Transverse colon (tissue), 4 donors: ENCODE data around the gene LPIN1. TPM values are rescaled to one million over a fixed set of nuclear protein-coding genes. Genes with fewer than 3 reads are reported as not detected.
A peak's percentile ranks its signal among the peaks of the same experiment; 100 is the strongest.

Source experiments
- DNase-seq: peaks from one replicate; pipeline ENCODE4 v3.0.0-alpha.2; 2019
- H3K27ac ChIP-seq, 4 donors: fragments of 200-600 bp; sonication (generic); 2 replicates each; pipeline ENCODE4 v1.5.1; 2016 to 2018; ENCODE audit warnings: inconsistent platforms in 4 of 4
- H3K27me3 ChIP-seq: fragments of 200-600 bp; sonication (generic); 2 replicates; pipeline ENCODE4 v1.5.1; 2017; ENCODE audit warnings: inconsistent platforms
- H3K36me3 ChIP-seq, 4 donors: fragments of 200-600 bp; sonication (generic); 2 replicates each; pipeline ENCODE4 v1.5.1; 2017 to 2019; ENCODE audit warnings: inconsistent platforms in 4 of 4
- H3K4me1 ChIP-seq, 4 donors: fragments of 200-600 bp; sonication (generic); 2 replicates each; pipeline ENCODE4 v1.5.1; 2017 to 2020; ENCODE audit warnings: inconsistent platforms in 4 of 4
- H3K4me3 ChIP-seq, 4 donors: fragments of 200-600 bp; sonication (generic); 1 replicate in 1 of 4; 2 replicates in 3 of 4; pipeline versions ENCODE4 v1.5.1 to v1.6.1; 2017 to 2019; ENCODE audit warnings: inconsistent platforms in 4 of 4
- H3K9me3 ChIP-seq, 2 donors: fragments of 200-600 bp; sonication (generic); 2 replicates each; pipeline ENCODE4 v1.5.1; 2017 to 2019; ENCODE audit warnings: inconsistent platforms in 2 of 2
- CTCF ChIP-seq, 5 experiments: fragments of 200-600 bp in 3 of 5; fragments of 450-650 bp in 2 of 5; sonication (generic) in 3 of 5; IDR thresholded peaks; 1 replicate in 2 of 5; 2 replicates in 3 of 5; pipeline ENCODE4 v1.5.1; 2016 to 2017; ENCODE audit warnings: antibody characterized with exemption in 5 of 5, inconsistent platforms in 3 of 5, mild to moderate bottlenecking in 2 of 5, moderate library complexity in 1 of 5
- EP300 ChIP-seq: sonication (generic); formaldehyde crosslinking; IDR thresholded peaks from one replicate; pipeline ENCODE4 v1.6.1; 2017; ENCODE audit warnings: antibody characterized with exemption, low read depth
- POLR2A ChIP-seq: fragments of 450-650 bp; IDR thresholded peaks from one replicate; pipeline ENCODE4 v1.6.1; 2016; ENCODE audit warnings: antibody characterized with exemption, mild to moderate bottlenecking, moderate library complexity
- POLR2AphosphoS5 ChIP-seq, 3 donors: sonication (generic); formaldehyde crosslinking; IDR thresholded peaks; one replicate each; pipeline ENCODE4 v1.6.1; 2016; ENCODE audit warnings: antibody characterized with exemption in 3 of 3
- WGBS, 2 donors: methylation state at CpG; one replicate each; pipeline ENCODE4 v1.1.5; 2018; ENCODE audit warnings: low coverage in 1 of 2; 5-methylcytosine and 5-hydroxymethylcytosine counted together
- in situ Hi-C, 4 donors: fragments of 200-750 bp; cut with MboI; loops; one replicate each; pipeline versions ENCODE4 v1.15.0 to v1.15.1; 2017; ENCODE audit warnings: low sequenced_read_pairs in 3 of 4, low pct_ligation_motif_present in 1 of 4, low pct_unique_long_range_greater_than_20kb in 1 of 4
- intact Hi-C: fragments of 100-400 bp; cut with DNase I; formaldehyde crosslinking; loops from one replicate; pipeline ENCODE4 v1.15.1; 2023; ENCODE audit warnings: low total_unique reads
- total RNA-seq, 4 donors: library from RNA; depleted of rRNA; stranded (reverse); fragments of >200 nt; gene quantifications; one replicate each; pipeline ENCODE4 v1.1.0, GENCODE V29; 2016

LPIN1 gene
- total RNA-seq, 4 donors from 2014 or later, result 19.7 to 62.1 (median 26.6) TPM

GRCh38 chr2:11830708-11831301 is 84.4 kb downstream of the LPIN1 start:
- peak overlapping the region; percentile 45 to 79 (median 72) for H3K27ac ChIP-seq
- H3K27me3 ChIP-seq, result no peaks in the 10 kb centered on the region
- H3K4me3 ChIP-seq, result peak overlapping the region in 2 of 4 donors; percentile 3 to 22
- in situ Hi-C loops (loop anchor here in 3 of 4 donors (25.0 kb wide), 3 partner anchors 556 to 1181 kb away; partner anchors contain the start of gene TRIB2 (in 2 of the 3)), intact Hi-C loops (no loop called here)
- peaks cover 0 to 9% (median 0%) of the 10 kb centered on the region in 4 donors for H3K36me3 ChIP-seq
- WGBS, 2 donors, result 58 to 68% methylated on average over 7 of the region's 7 CpGs
- peaks cover 8 to 23% (median 20%) of the 10 kb centered on the region in 4 donors for H3K4me1 ChIP-seq
- DNase-seq, result no peak
- no peaks in the 10 kb centered on the region for H3K9me3 ChIP-seq
- TF ChIP-seq EP300, result no peak
- no peak for TF ChIP-seq POLR2A
- TF ChIP-seq CTCF (IDR thresholded peaks at IDR 0.05), result no peak
- TF ChIP-seq POLR2AphosphoS5 (IDR thresholded peaks at IDR 0.05), result no peak

GRCh38 chr2:11831415-11831814 is 85.0 kb downstream of the LPIN1 start:
- WGBS, 2 donors, result 91 to 95% methylated on average over 5 of the region's 5 CpGs
- H3K27ac ChIP-seq, result no peak overlapping the region
- H3K4me1 ChIP-seq, result peaks cover 8 to 23% (median 20%) of the 10 kb centered on the region in 4 donors
- no peak for TF ChIP-seq EP300
- no peak for TF ChIP-seq POLR2AphosphoS5 (IDR thresholded peaks at IDR 0.05)
- TF ChIP-seq CTCF (IDR thresholded peaks at IDR 0.05), result no peak
- no peak for TF ChIP-seq POLR2A
- intact Hi-C loops, result no loop called here
- no peak for DNase-seq
- in situ Hi-C loops, result loop anchor here in 3 of 4 donors (25.0 kb wide), 3 partner anchors 556 to 1181 kb away; partner anchors contain the start of gene TRIB2 (in 2 of the 3)
- H3K36me3 ChIP-seq, result peaks cover 0 to 3% (median 0%) of the 10 kb centered on the region in 4 donors
- no peaks in the 10 kb centered on the region for H3K27me3 ChIP-seq
- H3K9me3 ChIP-seq, result no peaks in the 10 kb centered on the region
- no peak overlapping the region for H3K4me3 ChIP-seq

GRCh38 chr2:11832531-11832930 is 86.1 kb downstream of the LPIN1 start:
- no peak overlapping the region for H3K27ac ChIP-seq
- WGBS, 2 donors, result 87 to 90% methylated on average over 5 of the region's 5 CpGs
- peaks cover 8 to 23% (median 20%) of the 10 kb centered on the region in 4 donors for H3K4me1 ChIP-seq
- intact Hi-C loops (no loop called here), in situ Hi-C loops (loop anchor here in 3 of 4 donors (25.0 kb wide), 3 partner anchors 555 to 1180 kb away; partner anchors contain the start of gene TRIB2 (in 2 of the 3))
- no peaks in the 10 kb centered on the region for H3K27me3 ChIP-seq
- no peaks in the 10 kb centered on the region for H3K36me3 ChIP-seq
- H3K4me3 ChIP-seq, result no peak overlapping the region
- no peaks in the 10 kb centered on the region for H3K9me3 ChIP-seq
- no peak for TF ChIP-seq EP300
- no peak for TF ChIP-seq CTCF (IDR thresholded peaks at IDR 0.05)
- no peak for TF ChIP-seq POLR2AphosphoS5 (IDR thresholded peaks at IDR 0.05)
- TF ChIP-seq POLR2A, result no peak
- DNase-seq, result no peak

- no peaks in the 10 kb centered on the region for H3K36me3 ChIP-seq
- no peak overlapping the region for H3K27ac ChIP-seq
- H3K9me3 ChIP-seq, result no peaks in the 10 kb centered on the region
- H3K4me1 ChIP-seq, result peaks cover 8 to 23% (median 20%) of the 10 kb centered on the region in 4 donors
- in situ Hi-C loops (loop anchor here in 3 of 4 donors (25.0 kb wide), 3 partner anchors 554 to 1179 kb away; partner anchors contain the start of gene TRIB2 (in 2 of the 3)), intact Hi-C loops (no loop called here)
- 85 to 90% methylated on average over 4 to 6 of the region's 6 CpGs for WGBS, 2 donors
- TF ChIP-seq EP300 (no peak), CTCF (IDR thresholded peaks at IDR 0.05) (no peak), POLR2AphosphoS5 (IDR thresholded peaks at IDR 0.05) (no peak), POLR2A (no peak)
- H3K4me3 ChIP-seq, result no peak overlapping the region
- no peaks in the 10 kb centered on the region for H3K27me3 ChIP-seq
- no peak for DNase-seq
Measured at GRCh38 chr2:11833601-11834000, 87.2 kb downstream of the LPIN1 start.
